Activated CD8-positive, alpha-beta memory T cell treated with anti-CD3 and anti-CD28 coated beads for 4 hours (primary cell): Measurements from ENCODE around the gene UTF1.
"Not testable (repeated sequence)": the region's sequence is repeated elsewhere in the genome, so short reads cannot be mapped to it uniquely, and the experiment has no call there.

ENCODE experiments used
- DNase-seq, 2 donors: peaks; one replicate each; pipeline ENCODE4 v3.0.0-alpha.2; 2020; ENCODE audit warnings: low read depth in 2 of 2

UTF1 gene

GRCh38 chr10:133227256-133227655, 2.8 kb upstream of the UTF1 start:
- no peak for DNase-seq

- DNase-seq = no peak
Observed at GRCh38 chr10:133229265-133230043, 563 bp upstream of the UTF1 start.

GRCh38 chr10:133230387-133231195, 574 bp downstream of the UTF1 start:
- DNase-seq = no peak

- no peak for DNase-seq
Observed at GRCh38 chr10:133231244-133231945, 1.4 kb downstream of the UTF1 start.

- DNase-seq = no peak
Observed at GRCh38 chr10:133231946-133232574, 2.0 kb downstream of the UTF1 start.

GRCh38 chr10:133234796-133235195, 4.8 kb downstream of the UTF1 start:
- DNase-seq = not testable (repeated sequence)

GRCh38 chr10:133235265-133235855, 5.3 kb downstream of the UTF1 start:
- no peak for DNase-seq

GRCh38 chr10:133235932-133236331, 5.9 kb downstream of the UTF1 start:
- no peak for DNase-seq

- no peak for DNase-seq
Observed at GRCh38 chr10:133236401-133237240, 6.6 kb downstream of the UTF1 start.

GRCh38 chr10:133237241-133237587, 7.2 kb downstream of the UTF1 start:
- DNase-seq = no peak

- no peak for DNase-seq
Observed at GRCh38 chr10:133237588-133238465, 7.8 kb downstream of the UTF1 start, which contains the start of gene VENTX. VENTX (plus strand) TSS chr10:133237855; CDS start chr10:133237915, 60 bp downstream.

GRCh38 chr10:133238466-133238804, 8.4 kb downstream of the UTF1 start:
- no peak for DNase-seq

- no peak for DNase-seq
Observed at GRCh38 chr10:133239990-133240389, 10.0 kb downstream of the UTF1 start.

- no peak for DNase-seq
Observed at GRCh38 chr10:133241501-133242205, 11.6 kb downstream of the UTF1 start.

- DNase-seq = no peak
Observed at GRCh38 chr10:133242611-133243356, 12.8 kb downstream of the UTF1 start.

- DNase-seq = no peak
Observed at GRCh38 chr10:133243593-133243992, 13.6 kb downstream of the UTF1 start.

GRCh38 chr10:133245439-133246235, 15.6 kb downstream of the UTF1 start:
- no peak for DNase-seq

GRCh38 chr10:133246236-133246626, 16.2 kb downstream of the UTF1 start:
- no peak for DNase-seq
